Hematopoietic multipotent progenitor cell treated with erythropoietin and hydrocortisone succinate and interleukin-3 and kit ligand, for 15 days (in vitro differentiated cells): ENCODE measurements around the gene EVX2.

Experiments used
- DNase-seq: peaks from one replicate; pipeline ENCODE4 v3.0.0-alpha.2; 2015; ENCODE audit warnings: low spot score

EVX2 gene

DNA sequence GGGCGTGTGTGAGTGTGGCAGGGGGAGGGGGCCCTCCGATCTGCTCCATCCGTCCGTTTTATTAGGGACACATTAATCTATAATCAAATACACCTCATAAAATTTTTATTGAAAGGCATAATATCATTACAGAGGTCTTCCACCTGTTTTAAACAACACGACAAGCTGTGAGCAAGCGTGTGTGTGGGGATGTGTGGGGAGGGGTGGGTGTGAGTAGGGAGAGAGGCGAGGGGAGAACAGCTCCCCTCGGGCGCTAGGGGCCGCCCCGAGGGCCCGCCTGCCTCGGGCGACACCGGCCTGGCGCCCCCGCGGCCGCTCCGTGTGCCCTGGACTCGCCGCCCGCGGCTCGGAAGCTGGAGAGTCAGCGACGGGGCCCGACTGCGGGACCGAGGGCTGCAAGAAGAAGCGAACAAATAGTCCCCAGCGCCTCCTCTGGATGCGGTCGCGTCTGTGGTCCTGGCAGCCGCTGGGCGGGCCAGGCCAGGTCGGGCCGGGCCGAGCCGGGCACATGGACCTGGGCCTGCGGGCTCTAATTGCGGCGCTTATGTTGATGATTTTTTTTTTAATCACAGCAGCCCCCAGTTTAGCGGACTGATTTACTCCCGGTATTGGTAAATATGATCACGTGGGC lies 38.4 kb upstream of the EVX2 start:
- no peak for DNase-seq

DNA sequence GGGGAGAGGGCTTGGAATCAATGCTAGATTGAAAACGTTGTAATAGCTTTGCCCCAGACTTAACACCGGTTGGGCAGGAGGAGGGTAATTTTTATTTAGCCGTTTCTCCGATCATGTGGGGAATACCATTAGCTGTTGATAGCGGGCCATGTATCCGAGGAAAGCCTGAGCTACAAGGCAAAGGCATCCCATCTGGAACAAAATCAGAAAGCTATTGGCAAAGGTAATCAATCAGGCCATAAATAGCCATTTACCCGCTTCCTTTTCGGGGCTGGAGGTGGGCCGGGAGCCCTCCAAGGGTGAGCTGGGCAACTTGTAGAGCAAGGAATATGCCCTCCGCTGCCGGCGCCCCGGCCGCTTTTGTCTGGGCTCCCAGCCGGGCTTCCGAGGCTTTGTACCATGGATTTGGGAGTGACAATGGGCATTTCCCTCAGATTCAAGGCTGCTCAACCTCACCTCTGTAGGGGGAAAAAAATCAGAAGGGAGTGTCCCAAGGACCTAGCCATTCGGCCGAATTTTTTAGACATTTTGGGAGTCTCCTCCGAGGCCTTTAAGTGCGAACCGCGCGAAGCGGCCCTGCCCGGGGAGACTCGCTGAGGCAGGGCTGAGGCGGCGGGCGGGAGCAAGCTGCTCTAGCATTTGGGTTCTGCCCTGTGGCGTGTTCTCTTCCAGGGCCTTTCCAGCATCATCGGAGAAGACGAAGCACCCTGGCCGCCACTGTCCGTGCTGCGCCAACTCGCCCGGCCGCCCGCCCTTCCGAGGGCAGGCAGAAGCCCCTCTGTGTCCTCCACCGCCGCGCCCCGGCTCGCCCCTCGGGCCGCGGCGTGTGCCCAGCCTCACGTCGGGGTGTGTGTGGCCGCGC lies 37.7 kb upstream of the EVX2 start:
- no peak for DNase-seq

DNA sequence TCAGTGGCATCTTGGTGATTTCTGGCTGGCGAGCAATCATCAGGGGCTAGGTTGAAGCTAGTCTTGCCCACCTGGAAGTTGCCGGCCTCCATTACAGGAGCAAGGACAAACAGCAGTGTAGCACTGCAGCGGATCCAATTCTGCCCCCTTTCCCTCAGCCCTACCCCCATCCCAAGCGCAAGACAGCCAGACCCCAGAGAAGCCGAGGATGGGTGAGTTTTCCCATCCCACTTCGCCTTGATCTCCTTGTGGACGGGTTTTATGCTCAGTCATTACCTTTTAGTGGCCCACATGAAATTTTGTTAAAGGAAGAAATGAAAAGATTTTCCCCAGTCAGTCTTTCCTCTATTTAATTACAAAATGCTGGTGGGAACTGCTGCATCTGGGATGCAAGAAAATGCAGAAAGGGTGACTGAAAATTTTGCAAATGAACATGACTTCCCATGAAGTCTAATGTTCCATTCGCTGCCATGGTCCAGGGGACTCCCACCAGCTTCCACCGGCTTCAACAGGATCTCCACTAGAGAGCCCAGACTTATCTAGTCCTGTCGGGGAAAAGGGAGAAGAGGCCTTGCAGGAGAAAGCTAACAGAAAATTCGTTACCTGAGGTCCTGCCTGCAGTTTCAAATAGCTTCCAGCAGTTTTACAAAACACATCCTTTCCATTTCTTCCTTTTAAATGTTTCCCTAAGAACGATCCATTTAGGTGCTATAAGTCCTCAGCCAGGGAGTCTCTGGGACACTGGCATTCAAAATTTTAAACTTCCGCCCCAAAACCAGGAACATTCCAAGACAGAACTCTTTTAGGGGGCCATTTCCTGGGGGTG lies 36.8 kb upstream of the EVX2 start:
- no peak for DNase-seq

DNA sequence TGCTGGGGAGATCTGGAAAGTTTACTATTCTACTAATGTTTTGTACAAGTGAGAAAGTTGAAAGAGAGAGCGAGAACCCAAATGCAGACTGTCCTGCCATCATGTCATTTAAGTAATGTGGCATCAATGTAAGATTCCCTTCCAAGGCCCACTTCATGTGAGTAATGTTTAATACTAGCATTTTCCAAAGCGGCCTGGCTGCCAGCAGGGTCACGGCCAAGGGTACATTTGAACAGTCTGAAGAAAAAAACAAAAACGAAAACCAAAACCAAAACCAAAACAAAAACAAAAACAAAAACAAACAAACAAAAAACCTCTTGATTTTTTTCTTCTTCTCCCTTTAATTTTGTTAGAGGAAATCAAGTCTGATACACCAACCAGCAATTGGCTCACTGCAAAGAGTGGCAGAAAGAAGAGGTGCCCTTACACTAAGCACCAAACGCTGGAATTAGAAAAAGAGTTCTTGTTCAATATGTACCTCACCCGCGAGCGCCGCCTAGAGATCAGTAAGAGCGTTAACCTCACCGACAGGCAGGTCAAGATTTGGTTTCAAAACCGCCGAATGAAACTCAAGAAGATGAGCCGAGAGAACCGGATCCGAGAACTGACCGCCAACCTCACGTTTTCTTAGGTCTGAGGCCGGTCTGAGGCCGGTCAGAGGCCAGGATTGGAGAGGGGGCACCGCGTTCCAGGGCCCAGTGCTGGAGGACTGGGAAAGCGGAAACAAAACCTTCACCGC lies 35.0 kb upstream of the EVX2 start:
- peak; percentile 24 for DNase-seq

DNA sequence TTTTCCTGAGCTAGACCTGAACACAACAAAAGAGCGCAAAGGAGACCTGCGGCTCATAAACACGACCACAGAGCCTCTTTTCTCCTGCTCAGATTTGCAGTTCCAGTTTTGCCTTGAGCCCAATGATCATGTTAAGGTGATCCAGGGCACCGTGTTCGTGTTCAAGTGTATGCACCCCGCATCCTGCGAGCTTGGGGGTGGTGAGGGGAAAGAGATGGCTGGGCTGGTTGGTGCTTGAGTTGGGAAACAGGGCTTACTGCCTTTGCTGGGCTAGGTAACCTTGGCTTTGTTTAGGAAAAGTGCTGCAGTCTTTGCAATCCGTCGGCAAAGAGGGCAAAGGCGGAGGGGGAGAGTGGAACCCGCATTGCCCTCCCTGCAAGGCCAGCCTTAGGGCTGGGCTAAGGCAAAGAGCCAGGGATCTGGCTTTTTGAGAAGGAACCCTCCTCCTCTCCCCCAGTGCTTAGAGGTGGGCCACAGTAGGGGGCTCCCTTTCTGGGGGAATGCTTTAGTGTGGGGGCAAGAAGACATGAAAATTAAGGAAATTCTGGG lies 34.1 kb upstream of the EVX2 start:
- DNase-seq: no peak

DNA sequence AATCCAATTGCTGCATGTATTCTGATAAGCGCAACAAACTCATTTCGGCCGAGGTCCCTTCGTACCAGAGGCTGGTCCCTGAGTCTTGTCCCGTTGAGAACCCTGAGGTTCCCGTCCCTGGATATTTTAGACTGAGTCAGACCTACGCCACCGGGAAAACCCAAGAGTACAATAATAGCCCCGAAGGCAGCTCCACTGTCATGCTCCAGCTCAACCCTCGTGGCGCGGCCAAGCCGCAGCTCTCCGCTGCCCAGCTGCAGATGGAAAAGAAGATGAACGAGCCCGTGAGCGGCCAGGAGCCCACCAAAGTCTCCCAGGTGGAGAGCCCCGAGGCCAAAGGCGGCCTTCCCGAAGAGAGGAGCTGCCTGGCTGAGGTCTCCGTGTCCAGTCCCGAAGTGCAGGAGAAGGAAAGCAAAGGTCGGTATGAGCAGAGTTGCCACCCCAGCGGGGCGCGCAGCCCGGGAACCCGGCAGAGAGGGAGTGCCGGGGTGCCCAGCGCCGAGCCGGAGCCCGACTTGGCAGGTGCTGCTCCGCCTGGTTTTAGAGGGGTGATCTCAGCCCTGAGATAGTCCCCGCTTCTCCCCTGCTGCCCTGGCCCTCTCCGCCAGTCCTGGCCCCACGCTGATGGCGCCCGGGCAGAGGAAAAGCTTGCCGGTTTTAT lies 33.5 kb upstream of the EVX2 start:
- DNase-seq: no peak

DNA sequence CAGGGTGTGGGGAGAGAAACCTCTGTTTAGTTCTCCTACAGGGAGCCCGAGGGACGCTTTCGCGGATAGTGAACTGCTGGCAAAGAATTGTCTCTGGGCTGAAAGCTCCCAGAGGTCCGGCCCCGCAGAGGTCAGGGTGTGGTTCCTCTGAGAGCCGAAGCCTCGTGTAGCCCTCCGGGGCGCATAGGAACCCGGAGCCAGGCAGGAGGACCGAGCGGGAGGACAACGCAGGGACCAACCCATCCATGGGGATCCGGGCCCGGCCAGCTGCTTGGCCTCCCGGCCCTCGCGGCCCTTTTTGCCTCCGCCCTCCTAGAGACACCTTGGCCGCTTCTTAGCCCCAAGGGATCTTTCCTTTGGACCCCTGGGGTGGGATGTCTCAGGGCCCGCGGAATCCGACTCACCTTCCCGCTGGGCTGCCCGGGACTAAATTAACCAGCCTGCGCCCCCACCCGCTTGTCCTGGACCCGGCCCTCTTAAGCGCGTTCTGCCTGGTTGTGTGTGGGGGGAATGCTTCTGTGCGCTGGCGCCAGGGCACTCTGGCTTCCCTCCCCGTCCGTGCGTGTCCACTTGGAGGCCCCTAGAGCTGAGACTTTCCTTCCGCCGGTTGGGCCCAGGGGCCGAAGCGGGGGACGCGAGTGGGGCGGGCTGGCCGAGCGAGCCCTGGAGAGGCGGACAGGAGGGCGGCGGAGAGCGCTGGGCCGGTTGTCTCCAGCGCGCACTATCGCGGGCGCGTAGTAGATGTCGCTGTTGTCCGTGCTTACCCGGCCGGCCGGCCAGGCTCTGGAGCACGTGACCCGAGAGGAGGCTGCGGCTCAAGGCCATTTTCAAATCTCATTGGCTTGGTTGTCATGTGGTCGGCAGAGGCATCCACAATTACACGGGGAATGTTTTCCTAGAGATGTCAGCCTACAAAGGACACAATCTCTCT lies 32.4 kb upstream of the EVX2 start, which contains the start of gene HOXD10:
Gene HOXD10, plus strand, starts transcription at position 896 of the 931 bp plus-strand sequence. CDS start 56 bp downstream, outside the sequence.
- DNase-seq: no peak

DNA sequence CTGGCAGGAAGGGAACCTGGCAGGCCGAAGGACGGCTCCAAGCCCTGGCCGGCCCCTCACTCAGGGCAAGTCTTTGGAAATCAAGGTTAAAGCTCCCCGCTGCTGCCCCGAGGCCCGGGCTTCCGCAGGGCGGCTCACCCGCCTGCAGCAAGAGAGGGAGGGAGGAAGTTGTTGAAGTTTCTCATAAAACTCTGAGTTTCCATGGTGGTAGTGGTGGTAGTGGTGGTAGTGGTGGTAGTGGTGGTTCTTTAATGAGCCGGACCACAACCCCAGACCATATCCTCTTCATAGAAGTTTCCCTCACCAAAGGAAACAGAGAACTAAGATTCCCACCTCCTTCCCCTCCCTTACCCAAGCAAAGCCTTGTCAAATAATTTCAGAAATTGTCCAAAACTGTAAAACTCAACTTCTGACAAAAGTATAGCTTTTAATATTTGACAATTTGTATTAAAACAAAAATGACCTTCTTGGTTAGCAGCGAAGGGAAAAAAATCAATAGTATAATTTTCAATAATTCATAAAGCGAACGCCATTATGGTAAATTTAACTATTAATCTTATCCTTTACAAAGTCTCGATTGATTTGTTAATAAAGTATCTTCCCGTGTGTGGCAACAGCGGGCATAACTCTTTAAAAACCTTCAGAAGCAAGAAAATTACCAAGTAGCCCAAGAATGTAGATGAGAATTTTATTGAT lies 31.3 kb upstream of the EVX2 start:
- DNase-seq: no peak

DNA sequence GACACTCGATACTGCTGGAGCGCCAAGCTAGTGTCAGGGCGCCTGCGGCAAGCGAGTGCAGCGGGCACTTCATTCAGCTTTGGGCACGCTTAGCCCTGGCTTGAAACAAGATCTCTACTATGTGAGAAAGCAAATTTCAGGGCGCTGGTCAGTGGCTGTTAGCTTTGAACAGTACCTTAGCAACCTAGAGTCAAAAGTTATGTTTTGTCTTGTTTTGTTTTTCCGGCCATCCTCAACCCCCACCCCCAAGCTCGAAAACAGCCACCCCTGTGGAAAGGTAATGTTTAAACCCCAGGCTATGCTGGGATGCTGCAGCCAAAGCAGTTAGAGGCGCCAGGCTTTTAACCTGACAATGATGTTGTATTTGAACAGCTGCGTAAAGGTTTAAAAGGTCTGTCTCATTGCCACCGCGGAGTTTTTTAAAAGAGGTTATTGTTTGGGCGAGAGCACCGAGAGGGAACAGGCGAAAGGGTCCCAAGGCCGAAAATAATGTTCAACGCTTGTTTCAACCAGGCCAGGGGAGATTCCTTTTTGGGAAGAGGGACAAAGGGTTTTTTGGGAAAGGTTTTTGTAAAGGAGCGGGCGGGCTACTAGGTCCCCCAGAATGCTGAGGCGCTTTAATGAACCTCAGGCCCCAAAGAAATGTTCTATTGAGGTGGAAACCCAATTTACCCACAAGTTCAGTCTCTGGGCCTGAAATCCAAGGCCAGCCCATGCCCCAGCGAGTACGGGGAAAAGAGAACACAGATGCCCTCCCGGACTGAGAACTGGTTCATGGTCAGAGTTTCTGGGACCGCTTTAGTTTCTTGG lies 30.6 kb upstream of the EVX2 start:
- DNase-seq: no peak

DNA sequence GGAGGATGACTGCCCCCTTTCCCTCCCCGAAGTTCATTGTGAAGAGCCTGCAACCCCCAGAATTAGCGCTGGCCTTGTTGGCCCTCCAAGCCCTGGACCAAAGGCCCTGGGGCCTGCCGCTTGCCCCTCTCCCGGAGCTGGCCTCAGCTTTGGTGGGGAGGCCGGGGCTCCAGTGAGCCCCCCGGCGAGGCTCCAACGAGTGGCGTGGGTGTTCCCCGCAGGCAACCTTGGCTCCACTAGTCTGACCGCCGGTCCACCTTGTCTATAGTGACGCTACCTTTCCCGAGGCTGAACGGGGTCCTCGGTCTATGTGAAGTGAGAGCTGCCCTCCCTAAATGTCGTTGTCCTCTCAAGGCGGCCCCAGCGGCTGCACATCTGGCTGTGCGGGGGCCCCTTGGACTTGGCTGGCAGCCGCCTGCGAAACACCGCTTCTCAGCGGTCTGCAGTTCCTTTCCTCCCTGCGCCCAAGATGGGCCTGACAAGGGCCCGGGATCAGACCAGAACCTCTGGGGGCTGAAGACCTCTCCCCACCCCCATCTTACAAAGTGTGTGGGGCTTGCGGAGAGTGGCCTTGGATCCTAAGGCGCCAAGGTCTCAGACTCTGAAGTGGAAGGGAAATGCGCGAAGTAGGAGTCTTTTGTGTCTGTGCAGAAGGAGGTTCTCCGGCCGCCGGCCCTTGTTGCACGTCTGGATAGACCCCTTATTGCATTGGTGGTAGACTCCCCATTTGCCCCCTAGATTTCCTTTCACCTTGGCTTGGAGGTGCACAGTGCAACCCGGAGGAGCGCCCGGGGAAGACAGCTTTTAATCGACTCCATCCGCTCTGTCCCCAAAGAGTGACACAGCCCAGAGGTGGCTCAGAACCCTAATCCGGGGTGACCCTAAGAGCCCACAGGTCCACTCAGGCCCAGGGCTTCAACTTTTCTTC lies 28.9 kb upstream of the EVX2 start:
- DNase-seq: no peak

DNA sequence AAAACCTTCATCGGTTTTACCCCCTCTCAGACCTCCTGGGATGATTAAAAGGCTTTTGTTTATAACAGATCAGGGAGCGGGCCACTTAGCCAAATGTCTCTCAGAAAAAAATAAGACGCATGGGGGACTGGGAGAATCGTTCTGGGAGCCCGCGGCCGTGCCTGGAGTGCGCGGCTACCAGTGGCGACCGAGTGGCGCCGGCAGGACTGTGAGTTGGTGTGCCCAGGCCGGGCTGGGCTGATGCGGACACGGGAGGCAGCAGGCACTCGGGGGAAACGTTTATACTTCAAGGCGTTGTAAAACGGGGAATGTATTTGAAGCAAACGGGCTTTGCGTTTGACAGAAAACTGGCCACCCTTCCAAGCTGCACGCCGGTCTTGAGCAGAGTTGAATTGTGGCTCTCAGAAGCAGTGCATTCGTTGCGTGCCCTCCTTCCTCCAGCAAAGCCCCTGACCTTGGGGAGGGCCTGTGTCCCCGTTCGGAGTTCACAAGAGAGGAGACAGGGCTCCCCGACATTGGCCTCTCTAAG lies 28.1 kb upstream of the EVX2 start:
- no peak for DNase-seq

DNA sequence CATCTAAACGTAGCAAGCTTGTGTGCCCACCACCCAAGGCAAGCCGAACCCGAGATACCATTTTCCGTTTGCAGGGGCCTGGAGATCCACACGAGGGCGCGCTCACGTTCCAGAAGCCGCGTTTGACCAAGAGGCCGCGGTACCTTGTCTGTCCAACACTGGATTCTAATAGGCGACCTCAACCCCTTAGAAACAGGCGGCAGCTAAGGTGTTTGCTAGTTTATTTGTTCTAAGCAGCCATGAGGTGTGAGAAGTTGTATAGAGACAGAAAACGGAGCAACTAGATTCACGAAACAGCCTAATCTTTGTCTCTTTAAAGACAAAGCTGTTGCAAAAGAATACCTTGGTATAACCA lies 27.5 kb upstream of the EVX2 start:
- no peak for DNase-seq

DNA sequence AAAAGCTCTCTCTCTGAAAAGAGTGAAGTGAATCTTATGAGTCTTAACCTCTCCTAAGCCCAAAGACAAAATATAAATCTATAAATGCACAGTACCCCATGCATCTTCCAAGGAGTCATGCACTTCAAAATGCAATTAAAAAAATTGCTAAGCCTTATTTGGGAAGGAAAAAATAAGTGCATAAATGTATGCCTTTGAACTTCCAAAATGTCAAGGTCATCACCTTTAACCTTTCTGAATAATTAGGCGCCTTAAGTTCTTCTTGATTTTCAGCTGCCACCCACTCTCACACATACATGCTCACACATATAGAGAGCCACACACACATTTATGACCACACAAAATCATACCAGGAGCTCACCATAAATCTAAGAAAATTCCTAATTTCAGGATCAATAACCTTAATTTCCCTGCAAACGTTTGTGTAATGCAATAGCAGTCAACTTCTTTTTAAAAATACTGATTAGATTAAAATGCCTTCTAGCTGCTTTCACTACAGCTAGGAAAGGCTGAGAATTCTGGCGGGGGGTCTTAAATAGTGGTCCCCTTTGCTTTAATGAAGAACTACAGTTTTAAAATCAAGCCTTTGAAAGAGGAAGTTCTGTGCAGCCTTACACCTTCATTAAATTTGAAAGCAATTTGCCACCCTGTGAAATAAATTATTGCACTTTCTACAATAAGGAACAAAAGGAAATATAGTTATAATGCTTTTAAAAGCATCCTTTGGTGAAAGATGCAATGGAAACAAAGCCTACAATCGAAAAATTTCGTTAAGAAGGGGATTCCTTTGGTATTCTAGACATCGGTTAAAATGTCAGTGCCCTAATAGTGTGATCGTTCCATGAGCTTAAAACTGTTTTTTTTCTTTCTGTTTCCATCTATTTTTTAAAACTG lies 26.9 kb upstream of the EVX2 start:
- DNase-seq: no peak

DNA sequence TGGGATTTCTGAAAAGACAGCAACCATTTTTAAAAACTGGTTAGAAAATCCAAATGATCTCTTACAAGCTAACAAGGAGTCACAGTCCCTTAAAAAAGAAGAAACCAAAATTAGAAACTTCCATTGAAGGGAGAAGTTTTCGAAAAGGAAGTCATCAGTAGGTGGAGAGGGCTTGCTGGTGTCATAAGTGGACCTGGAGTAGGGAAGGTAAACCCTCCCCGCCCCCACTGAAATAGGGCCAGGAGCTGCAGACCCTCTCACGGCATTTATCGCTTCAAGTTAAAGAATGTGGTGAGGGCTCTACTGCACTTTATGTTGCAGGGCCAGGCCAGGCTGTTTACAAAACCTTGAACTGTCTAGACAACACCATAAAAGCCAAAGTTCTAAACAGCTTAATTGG lies 26.2 kb upstream of the EVX2 start:
- DNase-seq: no peak

DNA sequence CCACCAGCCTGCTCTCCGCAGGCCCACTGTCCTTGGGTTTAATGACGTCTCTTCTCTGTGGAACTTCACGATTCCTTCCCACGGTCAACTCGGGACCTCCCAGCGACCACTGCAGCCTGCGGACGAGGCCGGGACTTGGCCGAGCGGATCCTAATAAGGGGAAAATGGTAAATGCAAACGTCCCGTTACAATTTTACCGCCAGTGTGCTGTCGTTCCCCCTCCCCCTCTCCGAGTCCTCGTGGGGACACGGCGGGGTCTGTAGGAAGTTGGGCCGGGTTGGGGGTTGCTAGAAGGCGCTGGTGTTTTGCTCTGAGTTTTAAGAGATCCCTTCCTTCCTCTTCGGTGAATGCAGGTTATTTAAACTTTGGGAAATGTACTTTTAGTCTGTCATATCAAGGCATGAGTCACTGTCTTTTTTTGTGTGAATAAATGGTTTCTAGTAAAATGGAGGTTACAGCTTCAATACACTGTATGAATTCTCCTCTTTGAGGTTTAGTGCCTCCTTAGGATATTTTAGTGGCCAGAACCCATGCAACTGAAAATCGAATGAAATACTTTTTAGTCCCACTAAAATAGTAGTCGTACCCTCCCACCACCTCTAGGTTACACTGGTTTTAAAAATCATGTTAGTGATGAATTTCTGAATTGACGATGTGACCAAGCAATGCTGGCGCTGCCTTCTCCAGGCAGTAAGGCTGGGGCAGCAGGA lies 25.6 kb upstream of the EVX2 start:
- no peak for DNase-seq
